H9 (cell line): Measurements from ENCODE around the gene SPTBN4. TPM values are rescaled to one million over a fixed set of nuclear protein-coding genes. Genes with fewer than 3 reads are reported as not detected.

ENCODE experiments used
- DNase-seq: peaks from one replicate; pipeline ENCODE4 v3.0.0-alpha.2; 2017
- H2AFZ ChIP-seq: one replicate; pipeline ENCODE4 v1.6.1; 2013; ENCODE audit warnings: mild to moderate bottlenecking, low read length, control low read depth, moderate library complexity
- H2AK5ac ChIP-seq: 2 replicates; pipeline ENCODE4 v1.6.1; 2013; ENCODE audit warnings: low read length, control low read depth, mixed read lengths; ENCODE audit not compliant: insufficient read length
- H2BK120ac ChIP-seq: one replicate; pipeline ENCODE4 v1.6.1; 2013; ENCODE audit warnings: low read depth, mild to moderate bottlenecking, low read length, control low read depth, inconsistent platforms; ENCODE audit not compliant: poor library complexity, severe bottlenecking
- H2BK12ac ChIP-seq: 2 replicates; pipeline ENCODE4 v1.6.1; 2013; ENCODE audit warnings: low read length, control low read depth, mixed read lengths, low read depth; ENCODE audit not compliant: insufficient read length
- H2BK15ac ChIP-seq: 2 replicates; pipeline ENCODE4 v1.6.1; 2013; ENCODE audit warnings: low read depth, low read length, control low read depth
- H2BK20ac ChIP-seq: one replicate; pipeline ENCODE4 v1.6.1; 2013; ENCODE audit warnings: low read depth, mild to moderate bottlenecking, low read length, control low read depth, inconsistent platforms; ENCODE audit not compliant: poor library complexity, severe bottlenecking
- H2BK5ac ChIP-seq: 2 replicates; pipeline ENCODE4 v1.6.1; 2013; ENCODE audit warnings: low read length, control low read depth, mixed read lengths; ENCODE audit not compliant: insufficient read length
- H3K14ac ChIP-seq: 2 replicates; pipeline ENCODE4 v1.6.1; 2013; ENCODE audit warnings: low read length, control low read depth; ENCODE audit not compliant: insufficient read depth
- H3K18ac ChIP-seq: 2 replicates; pipeline ENCODE4 v1.6.1; 2013; ENCODE audit warnings: low read depth, mild to moderate bottlenecking, mixed read lengths, low read length, control low read depth; ENCODE audit not compliant: insufficient read length
- H3K23ac ChIP-seq: 2 replicates; pipeline ENCODE4 v1.6.1; 2013; ENCODE audit warnings: low read length, control low read depth, mixed read lengths, low read depth; ENCODE audit not compliant: insufficient read length
- H3K23me2 ChIP-seq: 2 replicates; pipeline ENCODE4 v1.6.1; 2013; ENCODE audit warnings: low read depth, mild to moderate bottlenecking, mixed read lengths, low read length, control low read depth; ENCODE audit not compliant: insufficient read length, poor library complexity, severe bottlenecking
- H3K27ac ChIP-seq: 2 replicates; pipeline ENCODE4 v1.5.1; 2013; ENCODE audit warnings: low read length, control low read depth, mixed read lengths, low read depth; ENCODE audit not compliant: insufficient read length
- H3K27me3 ChIP-seq: 2 replicates; pipeline ENCODE4 v1.6.1; 2013; ENCODE audit warnings: low read length, control low read depth, inconsistent platforms; ENCODE audit not compliant: insufficient read depth
- H3K4ac ChIP-seq: 2 replicates; pipeline ENCODE4 v1.6.1; 2013; ENCODE audit warnings: low read depth, mild to moderate bottlenecking, control low read depth, inconsistent platforms, low read length, moderate library complexity
- H3K4me1 ChIP-seq: 2 replicates; pipeline ENCODE4 v1.6.1; 2013; ENCODE audit warnings: low read length, control low read depth, inconsistent platforms; ENCODE audit not compliant: insufficient read depth
- H3K4me2 ChIP-seq: 2 replicates; pipeline ENCODE4 v1.6.1; 2013; ENCODE audit warnings: low read length, control low read depth, mixed read lengths; ENCODE audit not compliant: insufficient read length, insufficient read depth
- H3K56ac ChIP-seq: 2 replicates; pipeline ENCODE4 v1.6.1; 2013; ENCODE audit warnings: low read depth, mild to moderate bottlenecking, mixed read lengths, low read length, control low read depth; ENCODE audit not compliant: insufficient read length
- H3K79me1 ChIP-seq: 2 replicates; pipeline ENCODE4 v1.6.1; 2013; ENCODE audit warnings: low read depth, mild to moderate bottlenecking, moderate library complexity, low read length, control low read depth, inconsistent platforms; ENCODE audit not compliant: insufficient read depth, poor library complexity, severe bottlenecking
- H3K79me2 ChIP-seq: 2 replicates; pipeline ENCODE4 v1.6.1; 2013; ENCODE audit warnings: low read length, control low read depth, inconsistent platforms; ENCODE audit not compliant: insufficient read depth
- H3K9ac ChIP-seq: 2 replicates; pipeline ENCODE4 v1.6.1; 2013; ENCODE audit warnings: low read length, control low read depth, mixed read lengths; ENCODE audit not compliant: insufficient read length; ENCODE audit errors: extremely low read depth
- H3K9me3 ChIP-seq: one replicate; pipeline ENCODE4 v1.6.1; 2013; ENCODE audit warnings: low read depth, low read length, inconsistent platforms; ENCODE audit not compliant: control insufficient read depth
- H3T11ph ChIP-seq: one replicate; pipeline ENCODE4 v1.6.1; 2013; ENCODE audit warnings: mild to moderate bottlenecking, low read length, control low read depth, inconsistent platforms
- H4K20me1 ChIP-seq: one replicate; pipeline ENCODE4 v1.6.1; 2013; ENCODE audit not compliant: control insufficient read depth, insufficient read length, insufficient read depth
- H4K5ac ChIP-seq: 2 replicates; pipeline ENCODE4 v1.6.1; 2013; ENCODE audit warnings: low read depth, mild to moderate bottlenecking, mixed read lengths, low read length, control low read depth; ENCODE audit not compliant: insufficient read length
- H4K8ac ChIP-seq: replicated peaks from 2 replicates; pipeline ENCODE4 v1.6.1; 2013; ENCODE audit warnings: low read length, control low read depth, mixed read lengths, low read depth; ENCODE audit not compliant: insufficient read length
- H4K91ac ChIP-seq: 2 replicates; pipeline ENCODE4 v1.6.1; 2013; ENCODE audit warnings: low read depth, mild to moderate bottlenecking, moderate library complexity, mixed read lengths, low read length, control low read depth; ENCODE audit not compliant: insufficient read length
- H3K27ac Mint-ChIP-seq, 3 experiments: 2 replicates in 2 of 3; 3 replicates in 1 of 3; pipeline ENCODE4 v1.8.0; 2020 to 2021; ENCODE audit warnings: mixed read lengths in 3 of 3, mild to moderate bottlenecking in 1 of 3, moderate library complexity in 1 of 3
- H3K27me3 Mint-ChIP-seq: 2 replicates; pipeline ENCODE4 v1.8.0; 2021; ENCODE audit warnings: low read depth, mild to moderate bottlenecking, moderate library complexity, mixed read lengths
- H3K36me3 Mint-ChIP-seq, 3 experiments: 2 replicates in 2 of 3; 3 replicates in 1 of 3; pipeline ENCODE4 v1.8.0; 2020 to 2021; ENCODE audit warnings: low read depth in 3 of 3, mixed read lengths in 3 of 3; ENCODE audit not compliant: insufficient read depth in 1 of 3
- H3K4me1 Mint-ChIP-seq, 2 experiments: 2 replicates each; pipeline ENCODE4 v1.8.0; 2020; ENCODE audit warnings: mixed read lengths in 2 of 2
- H3K4me3 Mint-ChIP-seq, 2 experiments: 2 replicates in 1 of 2; 3 replicates in 1 of 2; pipeline ENCODE4 v1.8.0; 2020 to 2021; ENCODE audit warnings: mild to moderate bottlenecking in 2 of 2, mixed read lengths in 2 of 2, moderate library complexity in 1 of 2
- H3K9me3 Mint-ChIP-seq, 2 experiments: 2 replicates in 1 of 2; 3 replicates in 1 of 2; pipeline ENCODE4 v1.8.0; 2020; ENCODE audit warnings: mild to moderate bottlenecking in 2 of 2, mixed read lengths in 2 of 2, moderate library complexity in 1 of 2
- WGBS: extraction: QIAGEN DNeasy Blood & Tissue Kit; methylation state at CpG from one replicate; pipeline ENCODE4 v1.1.7; 2013; ENCODE audit warnings: missing lambda C conversion rate, low lambda C conversion rate, mixed read lengths; ENCODE audit not compliant: insufficient read length; ENCODE audit errors: extremely low coverage; 5-methylcytosine and 5-hydroxymethylcytosine counted together
- total RNA-seq: library from RNA; stranded (reverse); gene quantifications from 2 replicates; pipeline ENCODE4 v1.2.1, GENCODE V29; 2021
- TF ChIP-seq, protein P1 (sequence below): fragments of 200-600 bp; sonication (generic); conservative IDR thresholded peaks from 3 replicates; pipeline ENCODE4 v1.8.0; 2021; ENCODE audit warnings: antibody characterized with exemption, mild to moderate bottlenecking

SPTBN4 gene
- total RNA-seq, 1 experiment from 2014 or later = 2.9 TPM

- Histone ChIP-seq H2AK5ac (no peak overlapping the region), H2BK15ac (no peak overlapping the region), H4K20me1 (no peaks in the 10 kb centered on the region), H3K4ac (no peak overlapping the region), H3K4me1 (no peaks in the 10 kb centered on the region), H3K14ac (no peak overlapping the region), H3K4me2 (no peak overlapping the region), H3K27me3 (no peaks in the 10 kb centered on the region), H3K79me1 (no peaks in the 10 kb centered on the region), H2AFZ (no peak overlapping the region), H4K91ac (no peak overlapping the region), H2BK20ac (no peak overlapping the region), H3K18ac (no peak overlapping the region), H3K23ac (no peak overlapping the region), H2BK5ac (no peak overlapping the region), H2BK120ac (no peak overlapping the region), H3K56ac (no peak overlapping the region), H3K9me3 (no peaks in the 10 kb centered on the region), H2BK12ac (no peak overlapping the region), H4K8ac (no peak overlapping the region), H3T11ph (no peak overlapping the region), H3K27ac (no peak overlapping the region), H3K23me2 (peaks cover 3% of the 10 kb centered on the region), H4K5ac (no peak overlapping the region), H3K9ac (no peak overlapping the region), H3K79me2 (no peaks in the 10 kb centered on the region)
- Mint-ChIP-seq H3K27ac (no peak overlapping the region), H3K4me3 (no peak overlapping the region), H3K36me3 (no peaks in the 10 kb centered on the region; a peak in 2 of 7 replicates), H3K27me3 (peaks cover 59% of the 10 kb centered on the region), H3K4me1 (peaks cover 6 to 9% of the 10 kb centered on the region in 2 experiments; a peak in 3 of 4 replicates), H3K9me3 (peaks cover 8 to 11% of the 10 kb centered on the region in 2 experiments; a peak in 4 of 5 replicates)
- TF ChIP-seq, protein P1, sequence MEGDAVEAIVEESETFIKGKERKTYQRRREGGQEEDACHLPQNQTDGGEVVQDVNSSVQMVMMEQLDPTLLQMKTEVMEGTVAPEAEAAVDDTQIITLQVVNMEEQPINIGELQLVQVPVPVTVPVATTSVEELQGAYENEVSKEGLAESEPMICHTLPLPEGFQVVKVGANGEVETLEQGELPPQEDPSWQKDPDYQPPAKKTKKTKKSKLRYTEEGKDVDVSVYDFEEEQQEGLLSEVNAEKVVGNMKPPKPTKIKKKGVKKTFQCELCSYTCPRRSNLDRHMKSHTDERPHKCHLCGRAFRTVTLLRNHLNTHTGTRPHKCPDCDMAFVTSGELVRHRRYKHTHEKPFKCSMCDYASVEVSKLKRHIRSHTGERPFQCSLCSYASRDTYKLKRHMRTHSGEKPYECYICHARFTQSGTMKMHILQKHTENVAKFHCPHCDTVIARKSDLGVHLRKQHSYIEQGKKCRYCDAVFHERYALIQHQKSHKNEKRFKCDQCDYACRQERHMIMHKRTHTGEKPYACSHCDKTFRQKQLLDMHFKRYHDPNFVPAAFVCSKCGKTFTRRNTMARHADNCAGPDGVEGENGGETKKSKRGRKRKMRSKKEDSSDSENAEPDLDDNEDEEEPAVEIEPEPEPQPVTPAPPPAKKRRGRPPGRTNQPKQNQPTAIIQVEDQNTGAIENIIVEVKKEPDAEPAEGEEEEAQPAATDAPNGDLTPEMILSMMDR = no peak
- WGBS = no CpG with 5 or more reads among the region's 3 CpGs
- no peak for DNase-seq
Measured at GRCh38 chr19:40492274-40492673, 25.5 kb downstream of the SPTBN4 start.
